H1 (cell line): ENCODE results near the gene MYBL2. TPM values are rescaled to one million over a fixed set of nuclear protein-coding genes. Genes with fewer than 3 reads are reported as not detected.

Experiments used
- CTCF ChIA-PET: fragments of 300-600 bp; sonication (Branson Sonifier 250); formaldehyde crosslinking; loops from one replicate; lab custom pipeline; 2021; ENCODE audit not compliant: partially characterized antibody; lab: Charles Lee
- POLR2A ChIA-PET: fragments of 300-600 bp; sonication (Branson Sonifier 250); formaldehyde crosslinking; loops from one replicate; lab custom pipeline; 2021; ENCODE audit warnings: inconsistent platforms; ENCODE audit not compliant: partially characterized antibody; lab: Charles Lee
- DNase-seq, 2 experiments: peaks; one replicate each; pipeline versions ENCODE4 v3.0.0 to v3.0.0-alpha.2; 2010 to 2022; ENCODE audit warnings: low spot score in 2 of 2, low read depth in 1 of 2, mixed read lengths in 1 of 2
- FAIRE-seq: peaks from 2 replicates; lab custom pipeline; 2011; peaks lifted over from hg19 to GRCh38; lab: Jason Lieb, UNC
- H2AFZ ChIP-seq: 2 replicates; pipeline ENCODE4 v1.8.1; 2012; ENCODE audit warnings: low read length, inconsistent platforms
- H2AK5ac ChIP-seq: 2 replicates; pipeline ENCODE4 v1.6.1; 2013; ENCODE audit warnings: low read depth, low read length
- H2BK120ac ChIP-seq: replicated peaks from 2 replicates; pipeline ENCODE3; 2013; ENCODE audit warnings: low read depth, low read length, inconsistent platforms
- H2BK12ac ChIP-seq: 2 replicates; pipeline ENCODE4 v1.6.1; 2013; ENCODE audit warnings: low read depth, low read length
- H2BK15ac ChIP-seq: 2 replicates; pipeline ENCODE4 v1.6.1; 2013; ENCODE audit warnings: low read length
- H2BK20ac ChIP-seq: 2 replicates; pipeline ENCODE4 v1.6.1; 2013; ENCODE audit warnings: low read length
- H2BK5ac ChIP-seq: 2 replicates; pipeline ENCODE4 v1.6.1; 2013; ENCODE audit warnings: low read depth, low read length
- H3K14ac ChIP-seq: 2 replicates; pipeline ENCODE4 v1.6.1; 2013; ENCODE audit warnings: inconsistent platforms; ENCODE audit not compliant: insufficient read length
- H3K18ac ChIP-seq: 2 replicates; pipeline ENCODE4 v1.6.1; 2013; ENCODE audit warnings: low read length; ENCODE audit errors: extremely low read depth
- H3K23ac ChIP-seq: 2 replicates; pipeline ENCODE4 v1.6.1; 2013; ENCODE audit warnings: inconsistent platforms; ENCODE audit not compliant: insufficient read length
- H3K23me2 ChIP-seq: 2 replicates; pipeline ENCODE4 v1.6.1; 2013; ENCODE audit warnings: low read depth, low read length
- H3K27ac ChIP-seq: 2 replicates; pipeline ENCODE4 v1.6.1; 2011; ENCODE audit warnings: low read depth, low read length, inconsistent platforms
- H3K27me3 ChIP-seq, 4 experiments: replicated peaks in 1 of 4; 1 replicate in 1 of 4; 2 replicates in 3 of 4; pipeline versions ENCODE4 v1.6.1 to v1.8.1; 2011 to 2013; ENCODE audit warnings: low read length in 3 of 4, mild to moderate bottlenecking in 3 of 4, inconsistent platforms in 2 of 4, mixed read lengths in 2 of 4, moderate library complexity in 1 of 4; ENCODE audit not compliant: control insufficient read depth in 3 of 4, insufficient read depth in 3 of 4; ENCODE audit errors: extremely low read depth in 1 of 4
- H3K36me3 ChIP-seq, 4 experiments: 2 replicates each; pipeline versions ENCODE4 v1.6.1 to v1.8.1; 2011 to 2013; ENCODE audit warnings: mild to moderate bottlenecking in 4 of 4, low read length in 3 of 4, moderate library complexity in 2 of 4, control low read depth in 1 of 4, inconsistent platforms in 1 of 4; ENCODE audit not compliant: insufficient read depth in 4 of 4, control insufficient read depth in 2 of 4
- H3K4ac ChIP-seq: replicated peaks from 2 replicates; pipeline ENCODE3; 2013; ENCODE audit warnings: low read length, low read depth, mixed read lengths, inconsistent platforms; ENCODE audit not compliant: insufficient read length
- H3K4me1 ChIP-seq, 4 experiments: replicated peaks in 1 of 4; 1 replicate in 1 of 4; 2 replicates in 3 of 4; pipeline versions ENCODE4 v1.6.1 to v1.8.1; 2011 to 2013; ENCODE audit warnings: low read length in 3 of 4, inconsistent platforms in 2 of 4, mixed read lengths in 1 of 4; ENCODE audit not compliant: insufficient read depth in 4 of 4, control insufficient read depth in 3 of 4
- H3K4me2 ChIP-seq, 2 experiments: 2 replicates each; pipeline versions ENCODE4 v1.6.1 to v1.8.1; 2011 to 2013; ENCODE audit warnings: low read depth in 2 of 2, low read length in 2 of 2, control low read depth in 1 of 2, inconsistent platforms in 1 of 2, mild to moderate bottlenecking in 1 of 2; ENCODE audit not compliant: insufficient read depth in 1 of 2
- H3K4me3 ChIP-seq, 4 experiments: fragments of 200-600, 300-600 bp in 1 of 4; sonication (generic), shearing (Covaris generic), sonication (Bioruptor Twin) in 1 of 4; 2 replicates each; pipeline versions ENCODE4 v1.5.1 to v1.8.1; 2011 to 2016; ENCODE audit warnings: low read length in 4 of 4, low read depth in 3 of 4, control low read depth in 2 of 4, inconsistent platforms in 2 of 4, mild to moderate bottlenecking in 2 of 4, mixed read lengths in 1 of 4, moderate library complexity in 1 of 4; ENCODE audit not compliant: insufficient read depth in 2 of 4; ENCODE audit errors: extremely low read depth in 1 of 4
- H3K56ac ChIP-seq: replicated peaks from 2 replicates; pipeline ENCODE3; 2013; ENCODE audit warnings: low read depth, mild to moderate bottlenecking, mixed read lengths, low read length, inconsistent platforms; ENCODE audit not compliant: insufficient read length
- H3K79me1 ChIP-seq: 2 replicates; pipeline ENCODE4 v1.6.1; 2013; ENCODE audit warnings: low read depth, low read length, control low read depth
- H3K79me2 ChIP-seq, 2 experiments: 2 replicates each; pipeline versions ENCODE4 v1.6.1 to v1.8.1; 2012 to 2013; ENCODE audit warnings: low read length in 2 of 2, mild to moderate bottlenecking in 2 of 2, inconsistent platforms in 1 of 2; ENCODE audit not compliant: insufficient read depth in 2 of 2, control insufficient read depth in 1 of 2
- H3K9ac ChIP-seq, 4 experiments: replicated peaks in 1 of 4; 1 replicate in 1 of 4; 2 replicates in 3 of 4; pipeline versions ENCODE4 v1.6.1 to v1.8.1; 2011 to 2013; ENCODE audit warnings: low read depth in 3 of 4, low read length in 3 of 4, control low read depth in 2 of 4, mild to moderate bottlenecking in 2 of 4, moderate library complexity in 2 of 4, inconsistent platforms in 1 of 4; ENCODE audit errors: extremely low read depth in 1 of 4
- H3K9me3 ChIP-seq, 2 experiments: 2 replicates each; pipeline versions ENCODE4 v1.6.1 to v1.8.1; 2012 to 2013; ENCODE audit warnings: mild to moderate bottlenecking in 2 of 2, moderate library complexity in 2 of 2, control low read depth in 1 of 2, inconsistent platforms in 1 of 2, low read depth in 1 of 2, low read length in 1 of 2, mixed read lengths in 1 of 2; ENCODE audit not compliant: insufficient read depth in 2 of 2
- H4K20me1 ChIP-seq, 2 experiments: replicated peaks in 1 of 2; 2 replicates each; pipeline versions ENCODE3 to v1.8.1; 2011 to 2013; ENCODE audit warnings: inconsistent platforms in 2 of 2, low read length in 2 of 2, mild to moderate bottlenecking in 1 of 2; ENCODE audit not compliant: insufficient read depth in 2 of 2, control insufficient read depth in 1 of 2
- H4K5ac ChIP-seq: 2 replicates; pipeline ENCODE4 v1.6.1; 2013; ENCODE audit warnings: low read length, low read depth, mixed read lengths, inconsistent platforms; ENCODE audit not compliant: insufficient read length
- H4K8ac ChIP-seq: 2 replicates; pipeline ENCODE4 v1.8.0; 2013; ENCODE audit warnings: mild to moderate bottlenecking, moderate library complexity, low read length, inconsistent platforms; ENCODE audit not compliant: insufficient read depth; ENCODE audit errors: extremely low read depth
- H4K91ac ChIP-seq: replicated peaks from 2 replicates; pipeline ENCODE3; 2013; ENCODE audit warnings: low read length, mixed read lengths, inconsistent platforms; ENCODE audit not compliant: insufficient read length
- BACH1 ChIP-seq: IDR thresholded peaks from 2 replicates; pipeline ENCODE4 v1.6.1; 2012; ENCODE audit warnings: low read length, improper control_type of control experiment
- CBX8 ChIP-seq: fragments of 300-800, 300-1000 bp; sonication (generic); IDR thresholded peaks from 2 replicates; pipeline ENCODE4 v1.7.1; 2016; ENCODE audit warnings: low read depth, low read length, borderline replicate concordance
- E2F6 ChIP-seq: IDR thresholded peaks from 2 replicates; pipeline ENCODE4 v1.6.1; 2012; ENCODE audit warnings: inconsistent platforms
- HDAC2 ChIP-seq, 2 experiments: fragments of 300-600 bp in 1 of 2; sonication (generic) in 1 of 2; IDR thresholded peaks; 2 replicates each; pipeline ENCODE4 v1.6.1; 2011 to 2012; ENCODE audit warnings: low read depth in 2 of 2, low read length in 2 of 2, mild to moderate bottlenecking in 2 of 2, moderate library complexity in 2 of 2, borderline replicate concordance in 1 of 2, inconsistent platforms in 1 of 2
- KDM5A ChIP-seq: fragments of 200-600 bp; IDR thresholded peaks from 2 replicates; pipeline ENCODE4 v1.7.1; 2012; ENCODE audit warnings: mild to moderate bottlenecking, low read length, inconsistent platforms, mixed read lengths
- NANOG ChIP-seq: IDR thresholded peaks from 2 replicates; pipeline ENCODE4 v1.6.1; 2011; ENCODE audit warnings: low read length, low read depth, mild to moderate bottlenecking, inconsistent platforms; ENCODE audit not compliant: insufficient read depth, poor library complexity, severe bottlenecking
- PHF8 ChIP-seq: fragments of 200-600 bp; sonication (generic); conservative IDR thresholded peaks from 2 replicates; pipeline ENCODE4 v1.7.1; 2012; ENCODE audit warnings: low read depth, mild to moderate bottlenecking, inconsistent platforms, low read length, moderate library complexity
- RFX5 ChIP-seq: IDR thresholded peaks from 2 replicates; pipeline ENCODE4 v1.6.1; 2011; ENCODE audit warnings: low read depth, low read length, improper control_type of control experiment, borderline replicate concordance
- RNF2 ChIP-seq: fragments of 200-900, 300-1000 bp; sonication (generic); IDR thresholded peaks from 2 replicates; pipeline ENCODE4 v1.7.1; 2016; ENCODE audit warnings: borderline replicate concordance, low read depth, mild to moderate bottlenecking, antibody characterized with exemption, low read length; ENCODE audit not compliant: poor library complexity, severe bottlenecking; ENCODE audit errors: missing control alignments
- SP2 ChIP-seq: IDR thresholded peaks from 2 replicates; pipeline ENCODE4 v1.6.1; 2012; ENCODE audit warnings: mild to moderate bottlenecking, low read length, inconsistent platforms
- TBP ChIP-seq: IDR thresholded peaks from 2 replicates; pipeline ENCODE4 v1.6.1; 2011; ENCODE audit warnings: low read depth, low read length, improper control_type of control experiment
- TCF12 ChIP-seq: IDR thresholded peaks from 2 replicates; pipeline ENCODE4 v1.6.1; 2011; ENCODE audit warnings: low read depth, mild to moderate bottlenecking, low read length
- WGBS, 2 experiments: shearing (Covaris generic) in 1 of 2; methylation state at CpG; one replicate each; pipeline versions ENCODE4 v1.1.6 to v1.1.7; 2013 to 2015; ENCODE audit warnings: low lambda C conversion rate in 2 of 2, mixed read lengths in 2 of 2, inconsistent platforms in 1 of 2, low coverage in 1 of 2, missing lambda C conversion rate in 1 of 2; ENCODE audit not compliant: insufficient replicate concordance in 2 of 2, insufficient coverage in 1 of 2, insufficient read length in 1 of 2; ENCODE audit errors: extremely low coverage in 1 of 2, missing lambda C conversion rate in 1 of 2; 5-methylcytosine and 5-hydroxymethylcytosine counted together
- polyA plus RNA-seq, 7 experiments: library from polyadenylated mRNA; depleted of rRNA in 3 of 7; stranded (reverse) in 5 of 7; unstranded in 2 of 7; fragments of >200 nt in 5 of 7; fragments of 200-250 nt in 2 of 7; gene quantifications; 1 replicate in 5 of 7; 2 replicates in 1 of 7; 4 replicates in 1 of 7; pipeline versions ENCODE4 v1.2.1 to v1.2.3, GENCODE V29; 2011 to 2013; ENCODE audit warnings: missing spikeins in 2 of 7, mixed read lengths in 2 of 7
- total RNA-seq: library from RNA; stranded (reverse); fragmentation: NEBNext Ultra II Directional; extraction: Animal tissue kit (Norgen Biotek cat#: 25700); gene quantifications from 2 replicates; pipeline ENCODE4 v1.2.1, GENCODE V29; 2021

Gene MYBL2
- total and polyA plus RNA-seq, 2 of the 8 experiments (the other 6 are each of a cell fraction or from before 2014, with no cell fraction given): 75.3 to 207 TPM

GRCh38 chr20:43686820-43687219 is 19.9 kb downstream of the MYBL2 start:
- Histone ChIP-seq H3K9me3 (no peaks in the 10 kb centered on the region), H2BK120ac (no peak overlapping the region), H2BK15ac (no peak overlapping the region), H2BK20ac (no peak overlapping the region), H3K18ac (no peak overlapping the region), H3K4me1 (peaks cover 0 to 2% (median 0%) of the 10 kb centered on the region in 4 experiments; a peak in 1 of 7 replicates), H3K14ac (no peak overlapping the region), H3K36me3 (peaks cover 10 to 45% (median 32%) of the 10 kb centered on the region in 4 experiments), H3K4ac (no peak overlapping the region), H2AK5ac (no peak overlapping the region), H3K27me3 (no peaks in the 10 kb centered on the region), H2AFZ (no peak overlapping the region), H3K4me3 (no peak overlapping the region), H3K79me2 (peaks cover 0 to 2% of the 10 kb centered on the region in 2 experiments; a peak in 1 of 4 replicates), H3K23ac (no peak overlapping the region), H3K23me2 (no peaks in the 10 kb centered on the region), H4K20me1 (peaks cover 0 to 11% of the 10 kb centered on the region in 2 experiments), H3K9ac (no peak overlapping the region), H3K79me1 (peaks cover 8% of the 10 kb centered on the region; the same call in 1 of the 2 replicates), H2BK5ac (no peak overlapping the region), H2BK12ac (no peak overlapping the region), H3K4me2 (no peak overlapping the region), H4K91ac (no peak overlapping the region), H4K5ac (no peak overlapping the region), H3K56ac (no peak overlapping the region), H4K8ac (no peak overlapping the region), H3K27ac (no peak overlapping the region)
- no peak for DNase-seq
- 95% methylated on average over 12 of the region's 13 CpGs; no CpG with 5 or more reads in 1 of the 2 experiments for WGBS, 2 experiments
- no peak for FAIRE-seq
- CTCF ChIA-PET: interaction anchor here (1.0 kb wide), 1 partner anchor 96 kb away, joined by 3 read pairs; the partner anchor contains the start of gene IFT52
- POLR2A ChIA-PET: interaction anchor here (1.0 to 1.1 kb wide), 2 partner anchors 13 to 17 kb away, joined by 3 to 6 read pairs; no protein-coding TSS in a partner anchor
- no peak for TF ChIP-seq RFX5
- no peak for TF ChIP-seq KDM5A
- no peak for TF ChIP-seq PHF8
- no peak for TF ChIP-seq TCF12
- TF ChIP-seq TBP: no peak
- no peak for TF ChIP-seq RNF2
- TF ChIP-seq HDAC2 (IDR thresholded peaks at IDR 0.05; ENCODE audit: borderline replicate concordance in 1 of 2, low read depth in 2 of 2, low read length in 2 of 2): no peak
- no peak for TF ChIP-seq E2F6
- TF ChIP-seq NANOG: no peak
- TF ChIP-seq SP2: no peak
- no peak for TF ChIP-seq BACH1
- no peak for TF ChIP-seq CBX8
